DND-41 (cell line): ENCODE results near the gene SIGLEC1.

ENCODE experiments used
- ATAC-seq: fragments of 200-7000 bp; cut with Tn5 transposase; 3 replicates; pipeline ENCODE4 v1.9.1; 2021; ENCODE audit warnings: low read depth; ENCODE audit not compliant: insufficient read depth
- DNase-seq: peaks from one replicate; pipeline ENCODE4 v3.0.0-alpha.2; 2020
- H2AFZ ChIP-seq: 2 replicates; pipeline ENCODE4 v1.6.0; 2012; ENCODE audit warnings: low read depth, low read length
- H3K27ac ChIP-seq: 2 replicates; pipeline ENCODE4 v1.5.1; 2012; ENCODE audit warnings: low read length, inconsistent platforms
- H3K27me3 ChIP-seq: fragments of 200-600 bp; sonication (generic); 2 replicates; pipeline ENCODE4 v1.6.0; 2012; ENCODE audit warnings: low read length, mild to moderate bottlenecking, inconsistent platforms; ENCODE audit not compliant: insufficient read depth, poor library complexity
- H3K36me3 ChIP-seq: 2 replicates; pipeline ENCODE4 v1.5.1; 2012; ENCODE audit warnings: low read length, inconsistent platforms; ENCODE audit not compliant: insufficient read depth
- H3K4me1 ChIP-seq: 2 replicates; pipeline ENCODE4 v1.5.1; 2012; ENCODE audit warnings: mild to moderate bottlenecking, low read length; ENCODE audit not compliant: insufficient read depth
- H3K4me2 ChIP-seq: 2 replicates; pipeline ENCODE4 v1.6.0; 2012; ENCODE audit warnings: mild to moderate bottlenecking, moderate library complexity, low read length, inconsistent platforms; ENCODE audit not compliant: insufficient read depth
- H3K4me3 ChIP-seq, 2 experiments: fragments of 200-600 bp in 1 of 2; shearing (Covaris generic) in 1 of 2; 2 replicates each; pipeline ENCODE4 v1.5.1; 2012 to 2016; ENCODE audit warnings: inconsistent platforms in 2 of 2, low read length in 2 of 2, mild to moderate bottlenecking in 2 of 2, low read depth in 1 of 2, moderate library complexity in 1 of 2
- H3K79me2 ChIP-seq: 2 replicates; pipeline ENCODE4 v1.6.0; 2012; ENCODE audit warnings: low read length, inconsistent platforms; ENCODE audit not compliant: insufficient read depth
- H3K9ac ChIP-seq: 2 replicates; pipeline ENCODE4 v1.6.0; 2012; ENCODE audit warnings: low read depth, mild to moderate bottlenecking, inconsistent platforms, low read length, moderate library complexity
- H3K9me3 ChIP-seq: 2 replicates; pipeline ENCODE4 v1.5.1; 2012; ENCODE audit warnings: low read length, moderate library complexity, mild to moderate bottlenecking, inconsistent platforms; ENCODE audit not compliant: insufficient read depth, severe bottlenecking
- H4K20me1 ChIP-seq: 2 replicates; pipeline ENCODE4 v1.6.0; 2012; ENCODE audit warnings: low read length; ENCODE audit not compliant: insufficient read depth
- CTCF ChIP-seq: IDR thresholded peaks from 2 replicates; pipeline ENCODE4 v1.5.1; 2012; ENCODE audit warnings: borderline replicate concordance, low read length, moderate library complexity, mild to moderate bottlenecking; ENCODE audit not compliant: poor library complexity, severe bottlenecking; ENCODE audit errors: extremely low read depth
- EZH2 ChIP-seq: IDR thresholded peaks from 3 replicates; pipeline ENCODE4 v1.6.1; 2012; ENCODE audit warnings: borderline replicate concordance, low read depth, mild to moderate bottlenecking, moderate library complexity, low read length, inconsistent platforms; ENCODE audit not compliant: severe bottlenecking

Gene SIGLEC1

GRCh38 chr20:3759316-3759823 lies 47.0 kb upstream of the SIGLEC1 start:
- Histone ChIP-seq H3K9ac (no peak overlapping the region), H3K36me3 (peaks cover 56% of the 10 kb centered on the region), H3K27me3 (no peaks in the 10 kb centered on the region), H3K27ac (no peak overlapping the region), H4K20me1 (peaks cover 23% of the 10 kb centered on the region; the same call in 1 of the 2 replicates), H3K4me1 (0 out of 2 replicates have a peak, but pooled peaks cover under 1% of the 10 kb centered on the region), H2AFZ (no peak overlapping the region), H3K79me2 (peaks cover 24% of the 10 kb centered on the region; the same call in 1 of the 2 replicates), H3K9me3 (no peaks in the 10 kb centered on the region), H3K4me2 (no peak overlapping the region), H3K4me3 (no peak overlapping the region)
- no peak for TF ChIP-seq EZH2
- no peak for TF ChIP-seq CTCF
- no peak for DNase-seq
- ATAC-seq = no peak

- DNase-seq (no peak), ATAC-seq (no peak)
- H3K9ac ChIP-seq = no peak overlapping the region
- no peak for TF ChIP-seq CTCF
- TF ChIP-seq EZH2 = no peak
- H3K36me3 ChIP-seq = peaks cover 56% of the 10 kb centered on the region
- H3K79me2 ChIP-seq = peaks cover 17% of the 10 kb centered on the region; the same call in 1 of the 2 replicates
- H3K4me3 ChIP-seq = no peak overlapping the region
- no peak overlapping the region for H3K4me2 ChIP-seq
- H3K9me3 ChIP-seq = no peaks in the 10 kb centered on the region
- no peak overlapping the region for H3K27ac ChIP-seq
- H4K20me1 ChIP-seq = peaks cover 18% of the 10 kb centered on the region; the same call in 1 of the 2 replicates
- no peaks in the 10 kb centered on the region for H3K4me1 ChIP-seq
- no peaks in the 10 kb centered on the region for H3K27me3 ChIP-seq
- H2AFZ ChIP-seq = no peak overlapping the region
Observed at GRCh38 chr20:3758566-3758965, 46.2 kb upstream of the SIGLEC1 start.

DNA sequence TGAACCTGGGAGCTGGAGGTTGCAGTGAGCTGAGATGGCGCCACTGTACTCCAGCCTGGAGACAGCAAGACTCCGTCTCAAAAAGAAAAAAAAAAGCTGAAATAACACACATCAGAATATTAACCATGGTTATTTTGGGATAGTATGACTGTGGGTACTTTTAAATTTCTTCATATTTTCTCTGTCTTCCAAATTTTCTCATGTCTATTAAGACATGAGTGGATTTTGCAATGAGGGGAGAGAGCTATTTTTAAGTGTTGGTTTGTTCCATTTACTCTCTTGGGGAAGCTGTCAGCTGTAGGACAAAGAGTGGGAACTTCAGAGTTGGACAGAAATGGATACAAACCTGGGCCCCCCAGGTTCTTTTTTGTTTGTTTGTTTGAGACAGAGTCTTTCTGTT lies 44.9 kb upstream of the SIGLEC1 start:
- ATAC-seq (no peak), DNase-seq (no peak)
- Histone ChIP-seq H3K9me3 (no peaks in the 10 kb centered on the region), H3K79me2 (peaks cover 14% of the 10 kb centered on the region; the same call in 1 of the 2 replicates), H3K4me3 (no peak overlapping the region), H3K27me3 (no peaks in the 10 kb centered on the region), H3K27ac (no peak overlapping the region), H2AFZ (no peak overlapping the region), H3K4me2 (no peak overlapping the region), H4K20me1 (peaks cover 18% of the 10 kb centered on the region; the same call in 1 of the 2 replicates), H3K9ac (no peak overlapping the region), H3K4me1 (no peaks in the 10 kb centered on the region), H3K36me3 (peaks cover 56% of the 10 kb centered on the region)
- TF ChIP-seq EZH2 = no peak
- no peak for TF ChIP-seq CTCF
